Measurements from ENCODE around the gene SIT1.

Gene SIT1

DNA sequence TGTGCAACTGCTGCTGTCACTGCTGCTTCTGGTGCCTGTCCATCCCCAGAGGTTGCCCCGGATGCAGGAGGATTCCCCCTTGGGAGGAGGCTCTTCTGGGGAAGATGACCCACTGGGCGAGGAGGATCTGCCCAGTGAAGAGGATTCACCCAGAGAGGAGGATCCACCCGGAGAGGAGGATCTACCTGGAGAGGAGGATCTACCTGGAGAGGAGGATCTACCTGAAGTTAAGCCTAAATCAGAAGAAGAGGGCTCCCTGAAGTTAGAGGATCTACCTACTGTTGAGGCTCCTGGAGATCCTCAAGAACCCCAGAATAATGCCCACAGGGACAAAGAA lies 23.3 kb upstream of the SIT1 start:
- TF ChIP-seq TAF1 (IDR thresholded peaks at IDR 0.05; ENCODE audit: borderline replicate concordance, insufficient read depth, low read length) (no peak), FOXP2 (optimal IDR thresholded peaks at IDR 0.05; ENCODE audit: borderline replicate concordance, extremely low read depth, extremely low read length, insufficient read depth) (no peak), SIN3A (IDR thresholded peaks at IDR 0.05; ENCODE audit: borderline replicate concordance, insufficient read depth, low read length) (no peak), POLR2AphosphoS5 (IDR thresholded peaks at IDR 0.05; ENCODE audit: low read depth, low read length) (no peak), REST (IDR thresholded peaks at IDR 0.05; ENCODE audit: insufficient read depth in 1 of 2, low read depth in 2 of 2, low read length in 2 of 2) (no peak)

GRCh38 chr9:35673132-35674024 lies 22.6 kb upstream of the SIT1 start, which contains the start of gene CA9:
TSS of gene CA9 (plus strand) at chr9:35673928. CDS start at chr9:35673960, 32 bp downstream.
- TF ChIP-seq POLR2AphosphoS5 (IDR thresholded peaks at IDR 0.05; ENCODE audit: low read depth, low read length) (no peak), SIN3A (IDR thresholded peaks at IDR 0.05; ENCODE audit: borderline replicate concordance, insufficient read depth, low read length) (no peak), TAF1 (IDR thresholded peaks at IDR 0.05; ENCODE audit: borderline replicate concordance, insufficient read depth, low read length) (no peak), REST (IDR thresholded peaks at IDR 0.05; ENCODE audit: insufficient read depth in 1 of 2, low read depth in 2 of 2, low read length in 2 of 2) (no peak), FOXP2 (optimal IDR thresholded peaks at IDR 0.05; ENCODE audit: borderline replicate concordance, extremely low read depth, extremely low read length, insufficient read depth) (no peak)

DNA sequence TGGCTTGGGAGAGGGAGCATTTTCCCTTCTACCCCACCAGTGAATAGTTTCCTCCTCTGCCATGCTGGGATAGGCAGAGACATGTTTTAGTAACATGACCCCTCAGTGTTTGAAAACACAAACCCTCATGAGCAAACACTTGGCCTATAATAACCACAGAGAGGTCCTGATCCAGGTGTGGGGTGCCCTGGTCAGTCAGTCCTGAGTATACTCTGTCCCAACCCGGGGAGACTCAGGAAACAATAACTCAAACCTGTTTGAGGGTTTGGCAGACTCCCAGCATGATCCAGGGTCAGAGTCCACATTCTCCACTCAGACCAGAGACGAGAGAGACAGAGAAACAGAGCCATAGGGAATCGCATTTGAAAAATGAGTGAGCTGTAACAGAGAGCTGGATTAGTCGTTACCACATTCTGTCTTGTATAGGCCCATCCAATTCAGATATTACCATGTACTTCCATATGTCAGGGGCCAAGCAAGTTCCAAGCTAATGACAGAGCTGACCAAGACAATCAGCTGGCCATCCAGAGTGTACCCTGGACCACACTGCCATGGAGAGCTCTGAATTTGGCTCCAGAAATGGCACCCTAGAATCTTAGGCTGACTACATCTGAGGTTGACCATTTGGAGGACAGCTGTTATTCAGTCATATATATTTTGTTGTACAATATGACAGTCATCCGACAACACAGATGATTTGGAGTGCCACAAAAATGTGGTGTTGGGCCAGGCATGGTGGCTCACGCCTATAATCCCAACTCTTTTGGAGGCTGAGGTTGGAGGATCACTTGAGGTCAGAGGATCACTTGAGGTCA lies 18.8 kb upstream of the SIT1 start:
- TF ChIP-seq TAF1 (IDR thresholded peaks at IDR 0.05; ENCODE audit: borderline replicate concordance, insufficient read depth, low read length) (no peak), POLR2AphosphoS5 (IDR thresholded peaks at IDR 0.05; ENCODE audit: low read depth, low read length) (no peak), REST (IDR thresholded peaks at IDR 0.05; ENCODE audit: insufficient read depth in 1 of 2, low read depth in 2 of 2, low read length in 2 of 2) (no peak), SIN3A (IDR thresholded peaks at IDR 0.05; ENCODE audit: borderline replicate concordance, insufficient read depth, low read length) (no peak), FOXP2 (optimal IDR thresholded peaks at IDR 0.05; ENCODE audit: borderline replicate concordance, extremely low read depth, extremely low read length, insufficient read depth) (no peak)

DNA sequence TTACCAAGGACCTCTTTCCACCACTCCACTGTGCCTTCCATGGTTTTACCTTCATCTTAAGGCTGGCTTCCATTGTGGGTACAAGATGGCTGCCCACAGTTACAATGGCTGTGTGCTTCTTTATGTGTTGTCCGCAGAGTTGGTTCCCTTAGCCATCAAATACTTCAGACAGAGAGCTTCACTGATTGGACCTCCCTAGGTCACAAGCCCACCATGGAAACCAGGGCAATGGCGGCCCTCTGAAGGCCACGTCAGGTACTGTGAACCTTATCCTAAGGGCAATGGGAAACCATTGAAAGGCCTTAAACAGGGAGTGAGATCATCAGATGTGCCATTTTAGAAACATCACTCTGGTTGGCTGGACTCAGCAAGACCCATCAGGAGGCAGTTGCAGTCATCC lies 17.2 kb upstream of the SIT1 start:
- TF ChIP-seq POLR2AphosphoS5 (IDR thresholded peaks at IDR 0.05; ENCODE audit: low read depth, low read length) (no peak), TAF1 (IDR thresholded peaks at IDR 0.05; ENCODE audit: borderline replicate concordance, insufficient read depth, low read length) (no peak), REST (IDR thresholded peaks at IDR 0.05; ENCODE audit: insufficient read depth in 1 of 2, low read depth in 2 of 2, low read length in 2 of 2) (no peak), FOXP2 (optimal IDR thresholded peaks at IDR 0.05; ENCODE audit: borderline replicate concordance, extremely low read depth, extremely low read length, insufficient read depth) (no peak), SIN3A (IDR thresholded peaks at IDR 0.05; ENCODE audit: borderline replicate concordance, insufficient read depth, low read length) (no peak)
